Measurements from ENCODE around the gene NAGLU.
A peak's percentile ranks its signal among the peaks of the same experiment; 100 is the strongest.

The NAGLU gene

GRCh38 chr17:42536048-42536371 lies at the start of gene NAGLU:
TSS of gene NAGLU (plus strand) at chr17:42536241. CDS start at chr17:42536273, 32 bp downstream.
- peak; percentile 72 to 86 for DNase-seq (ENCODE audit: low read depth in 2 of 2)

DNA sequence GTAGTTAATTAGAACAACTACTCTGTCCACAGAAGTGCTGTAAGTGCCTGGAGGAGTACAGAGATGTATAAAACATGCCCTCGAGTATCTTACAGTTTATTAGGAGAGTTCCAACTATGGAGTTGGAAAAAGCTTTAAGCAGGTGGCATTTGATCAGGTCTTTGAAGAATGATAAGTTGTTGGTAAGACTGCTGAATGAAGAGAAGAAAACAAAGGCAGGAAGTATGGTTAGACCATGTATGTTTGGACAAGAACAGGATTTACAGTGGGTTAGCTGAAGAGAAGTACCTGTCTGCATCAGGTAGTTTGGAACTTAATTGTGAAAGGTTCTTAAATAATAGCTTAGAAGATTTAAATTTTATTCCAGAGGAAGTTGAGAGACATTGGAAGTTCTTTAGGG lies 48.0 kb upstream of the NAGLU start:
- no peak for DNase-seq (ENCODE audit: low read depth in 2 of 2)

GRCh38 chr17:42493319-42493718 lies 42.7 kb upstream of the NAGLU start:
- no peak for DNase-seq (ENCODE audit: low read depth in 2 of 2)

DNA sequence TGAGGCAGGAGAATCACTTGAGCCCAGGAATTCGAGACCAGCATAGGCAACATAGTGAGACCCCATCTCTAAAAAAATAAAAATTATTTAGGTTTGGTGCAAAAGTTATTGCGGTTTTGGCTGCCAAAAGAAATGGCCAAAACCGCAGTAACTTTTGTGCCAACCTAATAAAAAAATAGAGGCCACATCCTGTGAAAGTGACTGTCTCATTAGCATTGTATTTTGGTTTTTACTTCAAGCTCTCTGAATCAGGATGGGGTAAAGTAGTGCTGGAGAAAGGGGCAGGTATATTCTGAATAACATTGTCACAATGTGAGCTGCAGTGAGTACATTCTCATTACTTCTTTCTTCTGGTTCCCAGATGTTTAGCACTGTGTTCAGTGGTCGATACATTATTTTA lies 41.4 kb upstream of the NAGLU start:
- no peak for DNase-seq (ENCODE audit: low read depth in 2 of 2)

DNA sequence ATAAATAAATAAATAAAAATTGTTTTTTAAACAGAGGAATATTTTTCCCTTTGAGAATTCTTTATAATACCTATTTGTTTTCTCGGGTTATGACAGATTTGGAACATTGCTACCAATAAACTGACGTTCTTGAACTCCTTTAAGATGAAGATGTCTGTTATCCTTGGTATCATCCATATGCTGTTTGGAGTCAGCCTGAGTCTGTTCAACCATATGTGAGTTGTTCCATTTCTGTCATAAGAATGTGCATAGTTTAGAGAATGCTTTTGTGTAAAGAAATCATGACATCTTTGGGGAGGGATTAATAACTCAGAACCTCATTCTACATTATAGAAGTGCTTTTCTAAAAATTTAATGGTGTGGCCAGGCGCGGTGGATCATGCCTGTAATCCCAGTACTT lies 37.2 kb upstream of the NAGLU start:
- DNase-seq (ENCODE audit: low read depth in 2 of 2), result no peak

GRCh38 chr17:42502091-42502490 lies 34.0 kb upstream of the NAGLU start:
- DNase-seq (ENCODE audit: low read depth in 2 of 2), result no peak

DNA sequence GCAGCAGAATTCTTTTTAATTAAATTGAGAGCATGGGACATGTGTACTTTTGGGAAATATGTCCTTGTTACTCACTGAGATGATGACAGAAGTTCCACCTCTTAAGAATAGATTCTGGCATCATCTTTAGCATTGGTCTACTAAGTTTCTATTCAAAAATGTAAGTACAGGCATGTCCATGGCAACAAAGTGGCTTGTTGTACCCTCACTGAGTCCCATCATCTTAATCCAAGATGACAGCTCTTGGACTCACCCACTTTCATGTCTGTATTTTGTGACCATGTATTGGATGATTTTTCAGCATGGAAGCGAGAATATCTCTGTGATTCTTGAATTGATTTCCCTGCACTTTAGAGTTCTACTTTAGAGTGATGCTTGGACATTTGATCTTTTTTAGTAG lies 33.1 kb upstream of the NAGLU start:
- DNase-seq (ENCODE audit: low read depth in 2 of 2), result no peak

DNA sequence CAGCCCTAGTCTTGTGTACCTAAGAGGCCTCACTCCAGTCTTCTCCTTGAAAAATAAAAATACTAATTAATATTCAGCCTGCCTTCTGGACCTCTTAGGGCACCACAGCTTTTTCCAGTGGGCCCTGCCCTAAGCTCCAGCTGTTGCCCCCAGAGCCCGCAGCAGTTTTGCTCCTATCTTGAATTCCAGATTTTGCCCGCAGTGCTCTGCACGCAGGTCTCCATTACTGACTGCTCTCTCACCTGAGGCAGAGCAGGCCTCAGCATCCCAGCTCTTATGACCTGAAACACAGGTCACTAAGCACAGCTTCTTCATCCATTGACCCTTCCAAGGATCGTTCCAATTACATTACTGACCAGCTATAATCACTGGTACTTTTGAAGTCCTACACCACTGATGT lies 28.4 kb upstream of the NAGLU start:
- no peak for DNase-seq (ENCODE audit: low read depth in 2 of 2)

- DNase-seq (ENCODE audit: low read depth in 2 of 2), result no peak
Measured at GRCh38 chr17:42508426-42509165, 27.4 kb upstream of the NAGLU start.

DNA sequence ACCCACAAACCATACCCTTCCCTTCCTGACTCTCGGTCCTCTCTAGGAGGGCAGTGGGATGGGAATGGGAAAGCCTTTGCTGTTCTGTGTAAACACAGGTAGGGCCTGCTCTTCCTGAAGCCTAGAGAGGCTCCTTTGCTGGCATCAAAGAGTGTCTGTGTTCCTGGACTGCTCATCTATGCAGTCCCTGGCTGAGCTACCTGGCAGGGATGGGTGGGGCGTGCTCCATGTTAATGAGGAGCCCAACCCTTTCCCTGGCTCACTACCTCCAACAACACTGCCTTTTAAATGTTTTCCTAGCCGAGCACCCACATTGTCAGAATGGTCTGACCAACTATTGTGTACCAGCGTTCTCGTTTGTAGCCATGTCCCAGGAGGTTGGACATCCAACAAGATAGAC lies 26.6 kb upstream of the NAGLU start:
- no peak for DNase-seq (ENCODE audit: low read depth in 2 of 2)

- DNase-seq (ENCODE audit: low read depth in 2 of 2), result no peak
Measured at GRCh38 chr17:42509841-42510240, 26.2 kb upstream of the NAGLU start.

GRCh38 chr17:42512246-42512645 lies 23.8 kb upstream of the NAGLU start:
- DNase-seq (ENCODE audit: low read depth in 2 of 2), result no peak

DNA sequence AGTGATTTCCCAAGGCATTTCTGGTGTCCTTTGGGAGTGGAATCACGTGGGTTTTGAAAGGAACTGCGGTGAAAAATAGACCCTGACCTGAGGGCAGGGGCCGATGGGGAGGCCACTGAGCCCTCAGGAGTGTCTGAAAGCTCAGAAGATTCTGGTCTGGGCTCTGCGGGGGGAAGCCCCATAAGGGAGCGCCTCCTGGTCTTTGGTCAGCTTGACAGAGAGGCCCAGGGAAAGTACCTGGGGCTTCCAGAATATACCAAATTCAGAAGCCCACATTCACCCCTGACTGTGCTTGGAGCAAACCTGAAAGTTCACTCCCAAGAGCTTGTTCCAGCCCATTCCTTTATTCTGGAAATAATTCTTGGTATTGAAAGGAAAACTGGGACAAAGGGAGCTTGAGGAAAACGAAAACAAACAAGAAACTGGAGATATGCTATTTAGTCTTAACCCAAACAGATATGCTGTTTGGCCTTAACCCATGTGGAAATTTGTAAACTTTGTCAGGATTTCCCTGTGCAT lies 23.2 kb upstream of the NAGLU start:
- no peak for DNase-seq (ENCODE audit: low read depth in 2 of 2)

GRCh38 chr17:42513686-42514085 lies 22.4 kb upstream of the NAGLU start:
- no peak for DNase-seq (ENCODE audit: low read depth in 2 of 2)

GRCh38 chr17:42514279-42514678 lies 21.8 kb upstream of the NAGLU start:
- DNase-seq (ENCODE audit: low read depth in 2 of 2), result no peak

GRCh38 chr17:42514867-42515266 lies 21.2 kb upstream of the NAGLU start:
- no peak for DNase-seq (ENCODE audit: low read depth in 2 of 2)

DNA sequence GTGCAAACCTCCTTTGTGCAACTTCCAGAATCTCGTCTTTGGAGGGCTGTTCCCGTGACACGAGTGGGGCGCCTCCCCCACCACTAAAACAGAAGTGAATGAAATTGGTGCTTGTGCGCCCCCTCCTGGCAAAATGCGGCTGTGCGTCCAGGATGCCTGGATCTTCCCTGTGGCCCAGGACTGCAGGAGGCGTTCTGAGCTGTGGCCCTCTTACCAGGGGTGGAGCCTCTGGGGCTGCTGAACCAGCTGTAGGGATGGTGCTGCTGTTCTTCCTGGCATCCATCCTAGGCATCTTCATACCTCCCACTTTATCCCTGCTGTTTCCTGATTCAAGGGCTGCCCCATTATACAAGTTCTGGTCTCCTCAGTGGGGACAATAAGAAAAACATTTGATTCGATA lies 18.5 kb upstream of the NAGLU start:
- peak; percentile 57 to 80 for DNase-seq (ENCODE audit: low read depth in 2 of 2)

- DNase-seq (ENCODE audit: low read depth in 2 of 2), result no peak
Measured at GRCh38 chr17:42518046-42518754, 17.8 kb upstream of the NAGLU start.

DNA sequence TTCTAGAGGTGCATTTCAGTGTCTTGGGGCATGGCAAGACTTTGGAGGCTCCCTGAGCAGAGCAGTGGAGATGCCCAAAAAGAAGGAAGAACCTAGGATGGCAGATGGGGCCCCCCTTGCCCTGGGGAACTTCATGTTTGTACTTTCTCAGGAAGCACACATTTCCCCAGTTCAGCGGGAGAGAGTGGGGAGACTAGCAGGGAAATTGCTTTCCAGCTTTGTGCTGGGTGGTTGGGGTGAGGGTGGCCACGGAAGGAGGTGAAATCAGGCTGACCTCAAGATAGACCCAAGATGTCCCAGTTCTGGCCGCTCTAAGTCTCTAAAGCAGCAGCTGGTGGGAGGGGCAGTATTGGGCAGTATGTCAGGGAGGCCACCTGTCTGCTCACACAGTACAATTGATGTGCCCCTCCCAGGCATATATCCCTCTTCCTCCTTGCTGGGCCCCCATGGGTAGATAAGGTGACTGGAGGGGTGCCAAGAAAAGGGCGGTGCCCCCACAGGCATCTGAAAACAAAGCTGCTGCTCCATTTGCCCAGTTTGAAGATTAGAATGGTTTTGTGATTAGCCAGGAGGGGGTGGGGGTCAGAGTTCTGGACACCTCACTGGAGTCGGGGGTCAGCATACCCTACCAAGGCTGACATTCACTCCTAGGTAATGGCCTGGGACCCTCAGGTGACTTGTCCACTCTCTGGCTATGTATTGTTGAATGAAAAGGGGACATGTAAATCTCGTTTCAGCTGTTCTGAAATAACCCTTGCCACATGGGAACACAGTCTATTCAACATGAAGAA lies 17.1 kb upstream of the NAGLU start:
- no peak for DNase-seq (ENCODE audit: low read depth in 2 of 2)

- DNase-seq (ENCODE audit: low read depth in 2 of 2), result no peak
Measured at GRCh38 chr17:42519546-42520491, 16.2 kb upstream of the NAGLU start.

GRCh38 chr17:42520540-42520951 lies 15.5 kb upstream of the NAGLU start:
- DNase-seq (ENCODE audit: low read depth in 2 of 2), result no peak

Data from stimulated activated CD4-positive, alpha-beta T cell treated with anti-CD3 and anti-CD28 coated beads, Interleukin-12 subunit alpha, Interleukin-12 subunit beta, amount 100 ng/mL, for 24 hours (primary cell).